Psoas muscle (tissue), 8 donors: ENCODE data around the gene ASPG. TPM values are rescaled to one million over a fixed set of nuclear protein-coding genes. Genes with fewer than 3 reads are reported as not detected.

Source experiments
- ATAC-seq, 4 donors: fragments of 200-7000 bp; cut with Tn5 transposase; one replicate each; pipeline ENCODE4 v1.9.1; 2020; ENCODE audit warnings: moderate library complexity in 3 of 4, mild to moderate bottlenecking in 2 of 4
- DNase-seq, 2 donors: peaks; one replicate each; pipeline ENCODE4 v3.0.0-alpha.2; 2020
- H3K27ac ChIP-seq: fragments of 200-600 bp; one replicate; pipeline ENCODE4 v1.8.0; 2022
- H3K27me3 ChIP-seq, 3 donors: fragments of 200-600 bp in 1 of 3; one replicate each; pipeline versions ENCODE4 v1.6.1 to v1.8.0; 2013 to 2022; ENCODE audit warnings: low read length in 2 of 3, mild to moderate bottlenecking in 2 of 3, moderate library complexity in 1 of 3; ENCODE audit not compliant: insufficient read depth in 3 of 3
- H3K36me3 ChIP-seq, 2 donors: fragments of 200-600 bp in 1 of 2; one replicate each; pipeline versions ENCODE4 v1.6.1 to v1.8.0; 2013 to 2022; ENCODE audit warnings: low read depth in 1 of 2, mild to moderate bottlenecking in 1 of 2, moderate library complexity in 1 of 2; ENCODE audit not compliant: insufficient read depth in 1 of 2
- H3K4me1 ChIP-seq: fragments of 200-600 bp; one replicate; pipeline ENCODE4 v1.8.0; 2022
- H3K4me3 ChIP-seq: fragments of 200-600 bp; one replicate; pipeline ENCODE4 v1.8.0; 2022; ENCODE audit warnings: mild to moderate bottlenecking
- H3K9me3 ChIP-seq: fragments of 200-600 bp; one replicate; pipeline ENCODE4 v1.8.0; 2022
- CTCF ChIP-seq: fragments of 200-600 bp; IDR thresholded peaks from one replicate; pipeline ENCODE4 v1.8.0; 2022; ENCODE audit warnings: antibody characterized with exemption
- WGBS, 3 donors: extraction: QIAGEN DNeasy Blood & Tissue Kit; methylation state at CpG; one replicate each; pipeline versions ENCODE4 v1.1.6 to v1.1.7; 2013; 5-methylcytosine and 5-hydroxymethylcytosine counted together
- intact Hi-C, 2 donors: fragments of 100-400 bp; cut with DNase I; formaldehyde crosslinking; loops; one replicate each; pipeline versions ENCODE4 v1.11.0 to v1.14.2; 2022
- long read RNA-seq, 2 donors: library from polyadenylated mRNA; unstranded; transcript quantifications; one replicate each; pipeline ENCODE4 v2.0.0, GENCODE V29; 2021
- polyA plus RNA-seq, 3 donors: library from polyadenylated mRNA; stranded (reverse); fragments of 200-250 nt; gene quantifications; one replicate each; pipeline ENCODE4 v1.2.3, GENCODE V29; 2013
- total RNA-seq, 4 donors: library from RNA; stranded (reverse); fragmentation: NEBNext Ultra II Directional in 2 of 4; extraction: Animal tissue kit (Norgen Biotek cat#: 25700) in 2 of 4; gene quantifications; one replicate each; pipeline versions ENCODE4 v1.2.1 to v1.2.4, GENCODE V29; 2021 to 2023
- donor health status: healthy with polysubstance abuse.
- donor health status: DM: no; HTN: no; CAD: no; lungs with moderate emphysema.
- donor health status: Bipolar disorder and iron deficiency.
- donor health status: healthy.
- donor health status: DM: yes; HTN: yes; CAD: no.
- donor health status: DM: no; HTN: no; CAD: no.
- donor health status: DM: no; HTN: no; CAD: no.
- donor health status: DM: yes; HTN: yes; CAD: no.

ASPG gene
- under 1 TPM in 3 of 4 donors, not detected in 1; 0.15 to 0.84 (median 0.51) TPM for total RNA-seq
- under 1 TPM; 0.04 to 0.61 (median 0.06) TPM for polyA plus RNA-seq
- long read RNA-seq, donor 1, result 0 reads
- long read RNA-seq, donor 2, result 0 reads

GRCh38 chr14:104085032-104085888 lies at the start of gene ASPG:
TSS of gene ASPG (plus strand) at chr14:104085700. CDS start at chr14:104085771, 71 bp downstream.
- WGBS, 3 donors, result 13 to 24% (median 21%) methylated on average over 25 to 68 of the region's 70 CpGs
- DNase-seq (peak; percentile 25 to 62), ATAC-seq (peak in 3 of 4 donors; percentile 21 to 60 (median 57))
- no peaks in the 10 kb centered on the region for H3K36me3 ChIP-seq
- peaks cover 8% of the 10 kb centered on the region for H3K4me1 ChIP-seq
- no peaks in the 10 kb centered on the region for H3K9me3 ChIP-seq
- peaks cover 0 to 21% (median 11%) of the 10 kb centered on the region in 3 donors for H3K27me3 ChIP-seq
- H3K27ac ChIP-seq, result no peak within 1 kb of the TSS
- intact Hi-C loops, result no loop called here
- no peak for TF ChIP-seq CTCF
- peak within 1 kb of the TSS; percentile 32 for H3K4me3 ChIP-seq

- Histone ChIP-seq H3K27me3 (peaks cover 0 to 29% (median 3%) of the 10 kb centered on the region in 3 donors), H3K27ac (no peak overlapping the region), H3K36me3 (no peaks in the 10 kb centered on the region), H3K4me3 (no peak overlapping the region), H3K4me1 (no peaks in the 10 kb centered on the region), H3K9me3 (no peaks in the 10 kb centered on the region)
- WGBS, 3 donors, result 58 to 62% (median 62%) methylated on average over 7 of the region's 7 CpGs
- no peak for TF ChIP-seq CTCF
- DNase-seq (no peak), ATAC-seq (no peak)
- intact Hi-C loops, result no loop called here
Observed at GRCh38 chr14:104036212-104036611, 49.3 kb upstream of the ASPG start.

- 74 to 81% (median 76%) methylated on average over 14 of the region's 14 CpGs for WGBS, 3 donors
- ATAC-seq (no peak), DNase-seq (no peak)
- TF ChIP-seq CTCF, result no peak
- Histone ChIP-seq H3K4me3 (no peak overlapping the region), H3K27ac (no peak overlapping the region), H3K36me3 (no peaks in the 10 kb centered on the region), H3K4me1 (no peaks in the 10 kb centered on the region), H3K27me3 (peaks cover 0 to 35% (median 3%) of the 10 kb centered on the region in 3 donors), H3K9me3 (no peaks in the 10 kb centered on the region)
- intact Hi-C loops, result no loop called here
Observed at GRCh38 chr14:104037074-104037473, 48.4 kb upstream of the ASPG start.

GRCh38 chr14:104037903-104038302 lies 47.6 kb upstream of the ASPG start:
- ATAC-seq, result peak in 1 of 4 donors; percentile 55

More at GRCh38 chr14:104037903-104038302, 47.6 kb upstream of the ASPG start:
- no peaks in the 10 kb centered on the region for H3K9me3 ChIP-seq
- intact Hi-C loops, result no loop called here
- H3K36me3 ChIP-seq, result no peaks in the 10 kb centered on the region
- 35 to 54% (median 48%) methylated on average over 3 of the region's 3 CpGs for WGBS, 3 donors
- no peak for DNase-seq
- no peaks in the 10 kb centered on the region for H3K4me1 ChIP-seq
- no peak overlapping the region for H3K27ac ChIP-seq
- TF ChIP-seq CTCF, result no peak
- no peak overlapping the region for H3K4me3 ChIP-seq
- peaks cover 0 to 41% (median 3%) of the 10 kb centered on the region in 3 donors for H3K27me3 ChIP-seq
